Parathyroid adenoma (tissue), 2 donors: ENCODE results near the gene PLPP4.

Experiments used
- H2AFZ ChIP-seq: fragments of 300-600 bp; sonication (generic); one replicate; pipeline ENCODE4 v1.7.0; 2017; ENCODE audit warnings: antibody characterized with exemption, mild to moderate bottlenecking
- H3K27ac ChIP-seq: fragments of 300-600 bp; sonication (generic); one replicate; pipeline ENCODE4 v1.7.0; 2017
- H3K27me3 ChIP-seq: fragments of 300-600 bp; sonication (generic); one replicate; pipeline ENCODE4 v1.7.0; 2017; ENCODE audit warnings: low read length; ENCODE audit not compliant: control insufficient read depth, insufficient read depth
- H3K36me3 ChIP-seq: fragments of 300-600 bp; sonication (generic); one replicate; pipeline ENCODE4 v1.7.0; 2017; ENCODE audit warnings: low read length; ENCODE audit not compliant: control insufficient read depth, insufficient read depth
- H3K4me1 ChIP-seq: fragments of 300-600 bp; sonication (generic); one replicate; pipeline ENCODE4 v1.7.0; 2017; ENCODE audit warnings: control low read depth
- H3K4me2 ChIP-seq: fragments of 300-600 bp; sonication (generic); one replicate; pipeline ENCODE4 v1.7.0; 2017; ENCODE audit warnings: low read length
- H3K4me3 ChIP-seq: fragments of 300-600 bp; sonication (generic); one replicate; pipeline ENCODE4 v1.7.0; 2017; ENCODE audit warnings: low read depth, low read length
- H3K79me2 ChIP-seq: fragments of 300-600 bp; sonication (generic); one replicate; pipeline ENCODE4 v1.7.0; 2017; ENCODE audit warnings: control low read depth
- H3K9ac ChIP-seq: fragments of 300-600 bp; sonication (generic); one replicate; pipeline ENCODE4 v1.7.0; 2017; ENCODE audit warnings: mild to moderate bottlenecking
- H3K9me3 ChIP-seq: fragments of 300-600 bp; sonication (generic); one replicate; pipeline ENCODE4 v1.7.0; 2017; ENCODE audit warnings: low read length; ENCODE audit not compliant: control insufficient read depth
- CTCF ChIP-seq: fragments of 300-600 bp; sonication (generic); IDR thresholded peaks from one replicate; pipeline ENCODE4 v1.7.0; 2017; ENCODE audit warnings: antibody characterized with exemption, mild to moderate bottlenecking
- donor health status: primary hyperparathyroidism.

The PLPP4 gene

GRCh38 chr10:120513307-120513796 is 56.3 kb downstream of the PLPP4 start:
- H3K4me3 ChIP-seq, result no peak overlapping the region
- H3K27ac ChIP-seq, result no peak overlapping the region
- H2AFZ ChIP-seq, result no peak overlapping the region
- H3K36me3 ChIP-seq, result no peaks in the 10 kb centered on the region
- no peaks in the 10 kb centered on the region for H3K9me3 ChIP-seq
- H3K9ac ChIP-seq, result no peak overlapping the region
- no peaks in the 10 kb centered on the region for H3K27me3 ChIP-seq
- H3K4me1 ChIP-seq, result no peaks in the 10 kb centered on the region
- no peak for TF ChIP-seq CTCF
- H3K4me2 ChIP-seq, result no peak overlapping the region
- H3K79me2 ChIP-seq, result no peaks in the 10 kb centered on the region

DNA sequence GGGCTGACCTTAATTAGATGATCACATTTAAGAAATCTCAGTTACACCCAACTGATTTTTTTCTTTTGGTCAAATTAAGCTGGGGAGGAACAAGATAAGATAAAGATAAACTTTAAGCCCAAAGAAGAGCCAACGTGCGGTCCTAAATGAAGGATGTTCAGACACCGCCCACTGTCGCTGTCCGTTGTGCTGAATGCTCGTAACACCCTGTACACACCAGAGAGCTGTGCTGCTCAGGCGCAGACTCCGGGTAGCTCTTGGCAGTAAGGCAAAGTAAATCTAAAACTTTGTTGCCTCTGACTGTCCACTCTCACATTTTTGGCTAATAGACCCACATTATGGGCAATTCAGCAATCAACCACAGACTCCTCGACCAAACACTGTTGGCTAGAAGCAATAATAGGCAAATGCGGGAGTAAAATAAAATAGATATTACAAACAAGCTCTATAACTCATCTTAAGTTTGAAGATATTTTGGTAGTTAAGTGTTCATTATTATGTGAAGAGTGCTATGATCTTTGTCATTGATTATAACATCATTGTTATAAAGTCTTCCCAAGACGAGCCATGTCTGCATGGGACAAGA is 57.1 kb downstream of the PLPP4 start:
- Histone ChIP-seq H3K27me3 (no peaks in the 10 kb centered on the region), H3K4me3 (no peak overlapping the region)

DNA sequence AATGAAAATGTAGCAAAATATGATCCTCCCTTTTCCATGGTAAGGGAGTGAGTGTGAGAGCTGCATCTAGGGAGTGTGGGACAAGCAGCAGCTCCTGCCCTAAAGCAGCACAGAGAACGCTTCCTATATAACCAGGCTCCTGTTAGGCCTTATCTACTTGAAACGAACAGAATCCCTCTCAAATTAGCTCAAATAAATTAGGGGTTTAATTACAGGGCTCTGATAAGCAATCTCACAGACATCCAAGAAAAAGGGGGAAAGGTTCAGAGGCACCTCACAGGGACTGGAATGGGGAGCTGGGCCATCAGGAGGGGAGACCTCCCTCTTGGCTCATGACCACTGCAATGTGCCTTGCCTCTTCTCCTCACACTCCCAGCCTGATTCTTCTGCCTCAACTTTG is 57.9 kb downstream of the PLPP4 start:
- H3K4me1 ChIP-seq, result no peaks in the 10 kb centered on the region
- H3K27ac ChIP-seq, result no peak overlapping the region
- no peaks in the 10 kb centered on the region for H3K9me3 ChIP-seq
- no peak overlapping the region for H2AFZ ChIP-seq
- no peak overlapping the region for H3K4me3 ChIP-seq
- H3K27me3 ChIP-seq, result no peaks in the 10 kb centered on the region
- no peaks in the 10 kb centered on the region for H3K79me2 ChIP-seq
- H3K4me2 ChIP-seq, result no peak overlapping the region
- no peak for TF ChIP-seq CTCF
- H3K9ac ChIP-seq, result no peak overlapping the region
- no peaks in the 10 kb centered on the region for H3K36me3 ChIP-seq

More for the DNA sequence above, 57.1 kb downstream of the PLPP4 start:
- Histone ChIP-seq H2AFZ (no peak overlapping the region), H3K9me3 (no peaks in the 10 kb centered on the region), H3K36me3 (no peaks in the 10 kb centered on the region), H3K9ac (no peak overlapping the region), H3K4me1 (no peaks in the 10 kb centered on the region), H3K27ac (no peak overlapping the region), H3K79me2 (no peaks in the 10 kb centered on the region), H3K4me2 (no peak overlapping the region)
- TF ChIP-seq CTCF, result no peak

- no peaks in the 10 kb centered on the region for H3K27me3 ChIP-seq
- TF ChIP-seq CTCF, result no peak
- no peak overlapping the region for H3K27ac ChIP-seq
- H3K4me1 ChIP-seq, result no peaks in the 10 kb centered on the region
- H3K36me3 ChIP-seq, result no peaks in the 10 kb centered on the region
- H3K9ac ChIP-seq, result no peak overlapping the region
- no peak overlapping the region for H3K4me2 ChIP-seq
- no peaks in the 10 kb centered on the region for H3K9me3 ChIP-seq
- no peaks in the 10 kb centered on the region for H3K79me2 ChIP-seq
- H3K4me3 ChIP-seq, result no peak overlapping the region
- no peak overlapping the region for H2AFZ ChIP-seq
Measured at GRCh38 chr10:120515741-120516140, 58.7 kb downstream of the PLPP4 start.

- Histone ChIP-seq H2AFZ (no peak overlapping the region), H3K9me3 (no peaks in the 10 kb centered on the region), H3K79me2 (no peaks in the 10 kb centered on the region), H3K27ac (no peak overlapping the region), H3K4me3 (no peak overlapping the region), H3K27me3 (no peaks in the 10 kb centered on the region), H3K9ac (no peak overlapping the region), H3K36me3 (no peaks in the 10 kb centered on the region), H3K4me2 (no peak overlapping the region), H3K4me1 (no peaks in the 10 kb centered on the region)
- no peak for TF ChIP-seq CTCF
Measured at GRCh38 chr10:120516426-120516825, 59.4 kb downstream of the PLPP4 start.
